ENCODE measurements around the gene NTN1. TPM values are rescaled to one million over a fixed set of nuclear protein-coding genes. Genes with fewer than 3 reads are reported as not detected.

NTN1 gene
- total and polyA plus RNA-seq, 9 donors, result 0.28 to 12.5 (median 1.8) TPM

GRCh38 chr17:9086577-9086976 lies 65.3 kb downstream of the NTN1 start:
- intact Hi-C loops (cut with DNase I), result no loop called here
- Histone ChIP-seq H3K27me3 (no peaks in the 10 kb centered on the region), H3K9me3 (no peaks in the 10 kb centered on the region), H3K4me1 (ENCODE audit: insufficient read depth) (no peaks in the 10 kb centered on the region), H3K27ac (no peak overlapping the region), H3K4me3 (no peak overlapping the region), H3K36me3 (no peaks in the 10 kb centered on the region)
- no peak for TF ChIP-seq POLR2A (IDR thresholded peaks at IDR 0.05)
- no peak for TF ChIP-seq EP300 (IDR thresholded peaks at IDR 0.05)
- WGBS, 3 donors, result 94 to 97% (median 96%) methylated on average over 4 of the region's 4 CpGs
- DNase-seq, result no peak

- H3K27ac ChIP-seq, result no peak overlapping the region
- no peaks in the 10 kb centered on the region for H3K27me3 ChIP-seq
- WGBS, 3 donors, result 87 to 91% (median 89%) methylated on average over 9 of the region's 9 CpGs
- H3K4me3 ChIP-seq, result no peak overlapping the region
- intact Hi-C loops (cut with DNase I), result no loop called here
- H3K9me3 ChIP-seq, result no peaks in the 10 kb centered on the region
- H3K4me1 ChIP-seq (ENCODE audit: insufficient read depth), result no peaks in the 10 kb centered on the region
- no peaks in the 10 kb centered on the region for H3K36me3 ChIP-seq
- DNase-seq, result no peak
- TF ChIP-seq POLR2A (IDR thresholded peaks at IDR 0.05) (no peak), EP300 (IDR thresholded peaks at IDR 0.05) (no peak), CTCF (IDR thresholded peaks at IDR 0.05) (no peak)
Observed at GRCh38 chr17:9087921-9088320, 66.6 kb downstream of the NTN1 start.

GRCh38 chr17:9090641-9091096 lies 69.4 kb downstream of the NTN1 start:
- no peak for TF ChIP-seq CTCF (IDR thresholded peaks at IDR 0.05)
- no peak for TF ChIP-seq POLR2A (IDR thresholded peaks at IDR 0.05)
- TF ChIP-seq EP300 (IDR thresholded peaks at IDR 0.05), result no peak
- Histone ChIP-seq H3K36me3 (no peaks in the 10 kb centered on the region), H3K27me3 (no peaks in the 10 kb centered on the region), H3K4me1 (ENCODE audit: insufficient read depth) (no peaks in the 10 kb centered on the region), H3K4me3 (no peak overlapping the region), H3K27ac (no peak overlapping the region), H3K9me3 (no peaks in the 10 kb centered on the region)
- intact Hi-C loops (cut with DNase I), result no loop called here
- WGBS, 3 donors, result 65 to 72% (median 67%) methylated on average over 9 of the region's 9 CpGs
- no peak for DNase-seq

GRCh38 chr17:9094193-9094592 lies 72.9 kb downstream of the NTN1 start:
- no peak for TF ChIP-seq EP300 (IDR thresholded peaks at IDR 0.05)
- no peak for TF ChIP-seq CTCF (IDR thresholded peaks at IDR 0.05)
- no peak for TF ChIP-seq POLR2A (IDR thresholded peaks at IDR 0.05)
- intact Hi-C loops (cut with DNase I), result no loop called here
- H3K9me3 ChIP-seq, result no peaks in the 10 kb centered on the region
- no peak overlapping the region for H3K4me3 ChIP-seq
- 90 to 95% (median 92%) methylated on average over 1 of the region's 1 CpG for WGBS, 3 donors
- no peak overlapping the region for H3K27ac ChIP-seq
- H3K36me3 ChIP-seq, result no peaks in the 10 kb centered on the region
- no peaks in the 10 kb centered on the region for H3K27me3 ChIP-seq
- DNase-seq, result no peak
- H3K4me1 ChIP-seq (ENCODE audit: insufficient read depth), result no peaks in the 10 kb centered on the region

- H3K4me1 ChIP-seq (ENCODE audit: insufficient read depth), result no peaks in the 10 kb centered on the region
- H3K4me3 ChIP-seq, result no peak overlapping the region
- H3K9me3 ChIP-seq, result no peaks in the 10 kb centered on the region
- H3K36me3 ChIP-seq, result no peaks in the 10 kb centered on the region
- 56 to 77% (median 66%) methylated on average over 2 of the region's 2 CpGs for WGBS, 3 donors
- no peak overlapping the region for H3K27ac ChIP-seq
- H3K27me3 ChIP-seq, result no peaks in the 10 kb centered on the region
- no peak for TF ChIP-seq CTCF (IDR thresholded peaks at IDR 0.05)
- TF ChIP-seq EP300 (IDR thresholded peaks at IDR 0.05), result no peak
- no peak for TF ChIP-seq POLR2A (IDR thresholded peaks at IDR 0.05)
- DNase-seq, result no peak
- intact Hi-C loops (cut with DNase I), result no loop called here
Observed at GRCh38 chr17:9095390-9095789, 74.1 kb downstream of the NTN1 start.

All from ovary (tissue), 9 donors.